Adrenal gland (tissue), 19 donors: ENCODE measurements around the gene CSH2. TPM values are rescaled to one million over a fixed set of nuclear protein-coding genes. Genes with fewer than 3 reads are reported as not detected.
"Not testable (repeated sequence)": the region's sequence is repeated elsewhere in the genome, so short reads cannot be mapped to it uniquely, and the experiment has no call there.

Experiments
- DNase-seq, 7 donors: peaks; one replicate each; pipeline ENCODE4 v3.0.0-alpha.2; 2019 to 2020
- H3K27ac ChIP-seq, 5 donors: fragments of 200-600 bp; sonication (generic) in 4 of 5; 1 replicate in 3 of 5; 2 replicates in 2 of 5; pipeline versions ENCODE4 v1.5.1 to v1.8.0; 2016 to 2020; ENCODE audit warnings: mild to moderate bottlenecking in 1 of 5
- H3K27me3 ChIP-seq: fragments of 200-600 bp; 2 replicates; pipeline ENCODE4 v1.8.0; 2021
- H3K36me3 ChIP-seq, 2 donors: fragments of 200-600 bp; replicated peaks in 1 of 2; 1 replicate in 1 of 2; 2 replicates in 1 of 2; pipeline versions ENCODE4 v1.5.1 to v1.8.0; 2018 to 2022
- H3K4me1 ChIP-seq, 2 donors: fragments of 200-600 bp; replicated peaks in 1 of 2; 1 replicate in 1 of 2; 2 replicates in 1 of 2; pipeline versions ENCODE4 v1.5.1 to v1.8.0; 2018 to 2021
- H3K4me3 ChIP-seq, 4 donors: fragments of 200-600 bp; sonication (generic) in 3 of 4; one replicate each; pipeline ENCODE4 v1.5.1; 2016 to 2018
- H3K9me3 ChIP-seq, 3 donors: fragments of 200-600 bp; sonication (generic) in 1 of 3; replicated peaks in 1 of 3; 1 replicate in 2 of 3; 2 replicates in 1 of 3; pipeline versions ENCODE4 v1.5.1 to v1.8.0; 2016 to 2021
- POLR2A ChIP-seq, 2 donors: fragments of 450-650 bp; IDR thresholded peaks; one replicate each; pipeline ENCODE4 v1.6.1; 2017; ENCODE audit warnings: antibody characterized with exemption in 2 of 2, mild to moderate bottlenecking in 2 of 2, moderate library complexity in 1 of 2
- WGBS, 4 donors: extraction: QIAGEN DNeasy Blood & Tissue Kit in 2 of 4; methylation state at CpG; one replicate each; pipeline versions ENCODE4 v1.1.5 to v1.1.7; 2013 to 2017; 5-methylcytosine and 5-hydroxymethylcytosine counted together
- intact Hi-C, 2 donors: fragments of 100-400 bp; cut with DNase I; formaldehyde crosslinking; loops; one replicate each; pipeline versions ENCODE4 v1.14.1 to v1.15.0; 2022 to 2023
- long read RNA-seq, 10 donors: library from polyadenylated mRNA in 3 of 10; unstranded in 2 of 10; stranded (forward) in 1 of 10; transcript quantifications; one replicate each; pipeline ENCODE4 v2.0.0 and lab custom pipeline, GENCODE V29; 2021 to 2026
- polyA plus RNA-seq, 3 donors: library from polyadenylated mRNA; stranded (reverse); fragments of 200-250 nt in 2 of 3; fragments of 350-450 nt in 1 of 3; fragmentation: Illumina TruSeq in 1 of 3; extraction: RNeasy Lipid Tissue Mini Kit (QIAGEN cat#74804) in 1 of 3; gene quantifications; one replicate each; pipeline ENCODE4 v1.2.3, GENCODE V29; 2013 to 2014
- total RNA-seq, 9 donors: library from RNA; depleted of rRNA in 4 of 9; stranded (reverse); fragments of >200 nt in 4 of 9; fragments of 120-200 nt in 1 of 9; fragmentation: NEBNext Ultra II Directional in 1 of 9; extraction: Animal tissue kit (Norgen Biotek cat#: 25700) in 1 of 9; gene quantifications; one replicate each; pipeline versions ENCODE4 v1.1.0 to v1.2.4, GENCODE V29; 2013 to 2023
- TF ChIP-seq, protein P1 (sequence below), 6 experiments: fragments of 450-650 bp in 4 of 6; fragments of 200-600 bp in 2 of 6; sonication (generic) in 1 of 6; IDR thresholded peaks; 1 replicate in 5 of 6; 2 replicates in 1 of 6; pipeline versions ENCODE4 v1.5.1 to v1.8.0; 2016 to 2021; ENCODE audit warnings: antibody characterized with exemption in 6 of 6, mild to moderate bottlenecking in 2 of 6, moderate library complexity in 1 of 6
- donor health status: healthy with polysubstance abuse.
- donor health status: Bipolar disorder and iron deficiency.
- donor health status: DM: yes; HTN: yes; CAD: no.
- donor health status: DM: no; HTN: no; CAD: no.
- donor health status: DM: no; HTN: no; CAD: no.
- donor health status: DM: yes; HTN: yes; CAD: no.

CSH2 gene
- total RNA-seq, result under 1 TPM in 1 of 9 donors, not detected in 8; 0.61 TPM
- polyA plus RNA-seq, result not detected
- long read RNA-seq, donor 1, result 0 reads
- long read RNA-seq, donor 2, result 0 reads
- long read RNA-seq, donor 3, result 0 reads
- long read RNA-seq, donor 4, result 0 reads
- long read RNA-seq, donor 5, result 0 reads
- long read RNA-seq, donor 6, result 0 reads
- long read RNA-seq, donor 7, result 0 reads
- long read RNA-seq, donor 8, result 0 reads
- long read RNA-seq, donor 9, result 0 reads
- long read RNA-seq, donor 10, partial matches to known transcripts, result 0 of 1 reads
- long read RNA-seq, donor 10, other reads (novel, unspliced or antisense), result 0 of 1 reads

GRCh38 chr17:63873577-63873976, at the start of gene CSH2:
Gene CSH2, minus strand, starts transcription at chr17:63873677. Its CDS starts 63 bp downstream, at chr17:63873614.
- H3K27me3 ChIP-seq, H3K27ac ChIP-seq, intact Hi-C loops, H3K9me3 ChIP-seq, H3K36me3 ChIP-seq, DNase-seq, H3K4me3 ChIP-seq, H3K4me1 ChIP-seq: not testable (repeated sequence)
- 83 to 88% methylated on average over 5 to 7 of the region's 7 CpGs; no CpG with 5 or more reads in 2 of the 4 donors for WGBS, 4 donors

DNA sequence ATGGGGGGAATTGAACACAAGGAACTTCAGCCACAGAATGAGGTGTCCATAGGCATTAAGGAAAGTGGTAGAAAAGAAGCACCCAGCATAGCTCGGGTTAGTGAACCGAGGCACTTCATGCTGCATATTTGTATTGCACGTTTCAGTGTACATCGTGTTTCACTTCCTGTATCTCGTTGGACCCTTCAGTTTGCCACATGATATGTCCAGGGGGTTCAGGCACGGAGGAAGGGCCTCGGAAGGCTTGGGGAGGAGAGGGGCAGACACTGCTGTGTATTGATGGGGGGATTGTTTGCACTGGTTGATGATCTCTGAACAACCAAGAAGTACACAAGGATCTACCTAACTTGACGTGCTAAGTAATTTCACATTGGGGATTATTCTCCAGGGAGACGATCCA, 48.9 kb upstream of the CSH2 start:
- not testable (repeated sequence) for DNase-seq, H3K4me3 ChIP-seq, H3K9me3 ChIP-seq, H3K4me1 ChIP-seq, H3K36me3 ChIP-seq, H3K27me3 ChIP-seq, H3K27ac ChIP-seq
- 63 to 85% (median 79%) methylated on average over 9 of the region's 9 CpGs for WGBS, 4 donors
- intact Hi-C loops, result loop anchor here in 1 of 2 donors (10.0 kb wide), 2 partner anchors 82 to 212 kb away; partner anchors contain the start of gene ERN1

GRCh38 chr17:63920779-63921178, 47.3 kb upstream of the CSH2 start:
- H3K4me1 ChIP-seq, H3K4me3 ChIP-seq, H3K27ac ChIP-seq, DNase-seq, H3K9me3 ChIP-seq, H3K27me3 ChIP-seq, H3K36me3 ChIP-seq: not testable (repeated sequence)
- intact Hi-C loops, result loop anchor here in 1 of 2 donors (10.0 kb wide), 2 partner anchors 84 to 214 kb away; partner anchors contain the start of gene ERN1
- WGBS, 4 donors, result 93 to 97% (median 94%) methylated on average over 4 to 5 of the region's 5 CpGs

- not testable (repeated sequence) for H3K27ac ChIP-seq, H3K27me3 ChIP-seq, H3K9me3 ChIP-seq, H3K4me3 ChIP-seq, H3K4me1 ChIP-seq, H3K36me3 ChIP-seq
- WGBS, 4 donors, result 62 to 71% (median 64%) methylated on average over 6 of the region's 6 CpGs
- peak in 1 of 7 donors; percentile 23 for DNase-seq
- intact Hi-C loops, result loop anchor here in 1 of 2 donors (10.0 kb wide), 2 partner anchors 85 to 215 kb away; partner anchors contain the start of gene ERN1
Observed at GRCh38 chr17:63920050-63920449, 46.6 kb upstream of the CSH2 start.

DNA sequence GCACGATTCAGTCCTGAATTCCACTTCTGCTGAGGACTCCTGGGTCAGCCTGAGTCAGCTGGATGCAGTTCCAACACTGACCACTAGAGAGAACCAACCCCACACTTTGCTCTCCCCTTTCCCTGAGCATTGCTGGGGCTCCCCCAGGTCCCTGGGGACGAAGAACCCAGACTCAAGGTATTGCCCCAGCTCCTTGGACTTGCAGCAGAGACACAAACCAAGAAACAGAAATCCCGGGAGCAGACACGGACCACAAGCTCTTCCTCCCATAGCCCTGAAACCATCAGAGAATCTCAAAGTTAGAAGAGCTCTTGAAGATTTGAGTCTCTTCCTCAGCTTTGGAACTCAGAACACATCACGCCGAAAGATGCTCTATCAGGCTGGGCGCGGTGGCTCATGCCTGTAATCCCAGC, 45.8 kb upstream of the CSH2 start:
- intact Hi-C loops, result loop anchor here (2.0 to 10.0 kb wide), 3 partner anchors 105 to 365 kb away; partner anchors contain the start of gene ICAM2 (in 1 of the 2)
- no peaks in the 10 kb centered on the region for H3K9me3 ChIP-seq
- no peak overlapping the region for H3K4me3 ChIP-seq
- 39 to 48% (median 44%) methylated on average over 8 of the region's 8 CpGs for WGBS, 4 donors
- H3K36me3 ChIP-seq, result no peaks in the 10 kb centered on the region
- peak; percentile 53 to 80 (median 67) for DNase-seq
- no peak for TF ChIP-seq POLR2A (IDR thresholded peaks at IDR 0.05)
- TF ChIP-seq, protein P1, sequence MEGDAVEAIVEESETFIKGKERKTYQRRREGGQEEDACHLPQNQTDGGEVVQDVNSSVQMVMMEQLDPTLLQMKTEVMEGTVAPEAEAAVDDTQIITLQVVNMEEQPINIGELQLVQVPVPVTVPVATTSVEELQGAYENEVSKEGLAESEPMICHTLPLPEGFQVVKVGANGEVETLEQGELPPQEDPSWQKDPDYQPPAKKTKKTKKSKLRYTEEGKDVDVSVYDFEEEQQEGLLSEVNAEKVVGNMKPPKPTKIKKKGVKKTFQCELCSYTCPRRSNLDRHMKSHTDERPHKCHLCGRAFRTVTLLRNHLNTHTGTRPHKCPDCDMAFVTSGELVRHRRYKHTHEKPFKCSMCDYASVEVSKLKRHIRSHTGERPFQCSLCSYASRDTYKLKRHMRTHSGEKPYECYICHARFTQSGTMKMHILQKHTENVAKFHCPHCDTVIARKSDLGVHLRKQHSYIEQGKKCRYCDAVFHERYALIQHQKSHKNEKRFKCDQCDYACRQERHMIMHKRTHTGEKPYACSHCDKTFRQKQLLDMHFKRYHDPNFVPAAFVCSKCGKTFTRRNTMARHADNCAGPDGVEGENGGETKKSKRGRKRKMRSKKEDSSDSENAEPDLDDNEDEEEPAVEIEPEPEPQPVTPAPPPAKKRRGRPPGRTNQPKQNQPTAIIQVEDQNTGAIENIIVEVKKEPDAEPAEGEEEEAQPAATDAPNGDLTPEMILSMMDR (IDR thresholded peaks at IDR 0.05), result peak; percentile 92 to 98 (median 94)
- H3K27ac ChIP-seq, result no peak overlapping the region
- no peaks in the 10 kb centered on the region for H3K4me1 ChIP-seq
- no peaks in the 10 kb centered on the region for H3K27me3 ChIP-seq

- not testable (repeated sequence) for H3K27ac ChIP-seq, H3K4me1 ChIP-seq, DNase-seq, H3K27me3 ChIP-seq, H3K36me3 ChIP-seq, H3K9me3 ChIP-seq, H3K4me3 ChIP-seq
- 48 to 57% (median 53%) methylated on average over 9 to 10 of the region's 10 CpGs for WGBS, 4 donors
- intact Hi-C loops, result loop anchor here (2.0 to 10.0 kb wide), 3 partner anchors 106 to 366 kb away; partner anchors contain the start of gene ICAM2 (in 1 of the 2)
Observed at GRCh38 chr17:63918789-63919305, 45.4 kb upstream of the CSH2 start, which contains the start of gene GH1. Gene GH1, minus strand, starts transcription at chr17:63918839. Its CDS starts 63 bp downstream, at chr17:63918776.
